CD4-positive, alpha-beta T cell treated with Interleukin-17A for 4 hours (primary cell): ENCODE data around the gene HAUS5.

Experiments
- DNase-seq: peaks from one replicate; pipeline ENCODE4 v3.0.0-alpha.2; 2020; ENCODE audit warnings: mixed read lengths

Gene HAUS5

DNA sequence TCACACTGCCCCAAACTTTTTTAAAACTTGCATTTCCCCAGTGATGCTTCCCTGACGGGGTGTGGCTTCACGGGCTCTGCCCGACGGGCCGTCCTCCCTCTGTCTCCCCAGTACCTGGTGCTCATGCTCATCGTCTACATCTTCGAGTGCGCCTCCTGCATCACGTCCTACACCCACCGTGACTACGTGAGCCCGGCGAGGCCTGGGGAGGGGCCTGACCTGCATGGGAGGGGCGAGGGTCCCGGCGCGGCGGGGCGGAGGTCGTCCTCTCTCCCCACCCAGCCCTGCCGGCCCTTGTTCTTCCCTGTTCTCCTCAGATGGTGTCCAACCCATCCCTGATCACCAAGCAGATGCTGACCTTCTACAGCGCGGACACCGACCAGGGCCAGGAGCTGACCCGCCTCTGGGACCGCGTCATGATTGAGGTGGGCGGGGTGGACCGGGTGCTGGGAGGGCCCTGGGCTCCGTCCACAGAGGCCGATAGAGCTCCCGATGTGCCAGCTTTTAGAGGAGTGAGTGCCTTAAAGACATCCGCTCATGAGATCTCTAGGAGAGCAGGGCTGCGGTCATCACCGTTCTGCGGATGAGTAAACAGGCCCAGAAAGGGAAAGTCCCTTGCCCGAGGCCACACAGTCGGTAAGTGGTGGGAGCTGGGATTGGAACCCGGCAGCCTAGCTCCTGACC, 60.7 kb downstream of the HAUS5 start:
- peak; percentile 48 for DNase-seq
